ENCODE results near the gene TMEM38B. TPM values are rescaled to one million over a fixed set of nuclear protein-coding genes. Genes with fewer than 3 reads are reported as not detected.
"Not testable (repeated sequence)": the region's sequence is repeated elsewhere in the genome, so short reads cannot be mapped to it uniquely, and the experiment has no call there.

Gene TMEM38B
- total and polyA plus RNA-seq, 2 experiments from 2014 or later = 9.4 to 14.7 TPM

GRCh38 chr9:105742088-105742487 lies 47.7 kb downstream of the TMEM38B start:
- Histone ChIP-seq H3K4me3 (no peak overlapping the region), H3K36me3 (ENCODE audit: insufficient read depth) (no peaks in the 10 kb centered on the region), H2AFZ (no peak overlapping the region), H3K4me2 (no peak overlapping the region), H3K27ac (ENCODE audit: low read depth) (no peak overlapping the region), H3K4me1 (ENCODE audit: insufficient read depth) (no peaks in the 10 kb centered on the region), H4K20me1 (replicated peaks; ENCODE audit: insufficient read depth) (no peaks in the 10 kb centered on the region), H3F3A (replicated peaks; ENCODE audit: low read depth) (no peaks in the 10 kb centered on the region), H3K79me2 (replicated peaks; ENCODE audit: insufficient read depth) (no peaks in the 10 kb centered on the region), H3K27me3 (ENCODE audit: insufficient read depth) (no peaks in the 10 kb centered on the region), H3K9me2 (ENCODE audit: insufficient read depth) (no peaks in the 10 kb centered on the region)
- Mint-ChIP-seq H3K4me3 (no peak overlapping the region), H3K4me1 (no peaks in the 10 kb centered on the region), H3K9me3 (peaks cover 3% of the 10 kb centered on the region; the same call in 1 of the 3 replicates), H3K36me3 (ENCODE audit: low read depth) (peaks cover 2% of the 10 kb centered on the region; the same call in 1 of the 3 replicates), H3K27ac (no peak overlapping the region), H3K27me3 (ENCODE audit: insufficient read depth, low read depth, poor library complexity) (peaks cover 3% of the 10 kb centered on the region)
- no peak for TF ChIP-seq POLR2AphosphoS5 (IDR thresholded peaks at IDR 0.05; ENCODE audit: low read depth)
- no peak for TF ChIP-seq ZNF114 (CRISPR knock-in tag; IDR thresholded peaks at IDR 0.05)
- TF ChIP-seq EZH2phosphoT487 (IDR thresholded peaks at IDR 0.05; ENCODE audit: unreplicated experiment) = no peak
- no peak for TF ChIP-seq NANOG (IDR thresholded peaks at IDR 0.05; ENCODE audit: borderline replicate concordance)
- no peak for ATAC-seq
- DNase-seq (ENCODE audit: low spot score) = no peak

GRCh38 chr9:105747325-105747724 lies 53.0 kb downstream of the TMEM38B start:
- H2AFZ ChIP-seq; H3K4me3 ChIP-seq; H3K27ac ChIP-seq (ENCODE audit: low read depth); H3K27ac Mint-ChIP-seq; H3K27me3 ChIP-seq (ENCODE audit: insufficient read depth); H3K79me2 ChIP-seq (replicated peaks; ENCODE audit: insufficient read depth); H3F3A ChIP-seq (replicated peaks; ENCODE audit: low read depth); H4K20me1 ChIP-seq (replicated peaks; ENCODE audit: insufficient read depth); H3K4me1 ChIP-seq (ENCODE audit: insufficient read depth); H3K27me3 Mint-ChIP-seq (ENCODE audit: insufficient read depth, low read depth, poor library complexity); H3K4me3 Mint-ChIP-seq; H3K4me1 Mint-ChIP-seq; ATAC-seq; H3K4me2 ChIP-seq; H3K36me3 ChIP-seq (ENCODE audit: insufficient read depth); DNase-seq (ENCODE audit: low spot score): not testable (repeated sequence)
- Mint-ChIP-seq H3K36me3 (ENCODE audit: low read depth) (peaks cover 21% of the 10 kb centered on the region), H3K9me3 (peaks cover 14% of the 10 kb centered on the region)
- H3K9me2 ChIP-seq (ENCODE audit: insufficient read depth) = peaks cover 16% of the 10 kb centered on the region; the same call in 1 of the 2 replicates

GRCh38 chr9:105751761-105752160 lies 57.4 kb downstream of the TMEM38B start:
- H3K79me2 ChIP-seq (replicated peaks; ENCODE audit: insufficient read depth) = no peaks in the 10 kb centered on the region
- TF ChIP-seq REST (IDR thresholded peaks at IDR 0.05; ENCODE audit: unreplicated experiment) (no peak), ETS1 (IDR thresholded peaks at IDR 0.05) (no peak), CREB1 (CRISPR knock-in tag; IDR thresholded peaks at IDR 0.05; ENCODE audit: low read depth) (no peak), EZH2phosphoT487 (IDR thresholded peaks at IDR 0.05; ENCODE audit: unreplicated experiment) (no peak), EZH2 (IDR thresholded peaks at IDR 0.05; ENCODE audit: low read depth, unreplicated experiment) (no peak), ZNF114 (CRISPR knock-in tag; IDR thresholded peaks at IDR 0.05) (no peak), ZNF331 (CRISPR knock-in tag; IDR thresholded peaks at IDR 0.05; ENCODE audit: low read depth) (no peak)

More at GRCh38 chr9:105751761-105752160, 57.4 kb downstream of the TMEM38B start:
- Mint-ChIP-seq H3K4me1 (no peaks in the 10 kb centered on the region), H3K9me3 (peaks cover 26% of the 10 kb centered on the region), H3K4me3 (no peak overlapping the region), H3K36me3 (ENCODE audit: low read depth) (peaks cover 39% of the 10 kb centered on the region), H3K27ac (no peak overlapping the region), H3K27me3 (ENCODE audit: insufficient read depth, low read depth, poor library complexity) (no peaks in the 10 kb centered on the region)
- no peaks in the 10 kb centered on the region for H3K27me3 ChIP-seq (ENCODE audit: insufficient read depth)
- H2AFZ ChIP-seq = no peak overlapping the region
- no peaks in the 10 kb centered on the region for H3K4me1 ChIP-seq (ENCODE audit: insufficient read depth)
- H4K20me1 ChIP-seq (replicated peaks; ENCODE audit: insufficient read depth) = no peaks in the 10 kb centered on the region
- no peak overlapping the region for H3K27ac ChIP-seq (ENCODE audit: low read depth)
- H3K36me3 ChIP-seq (ENCODE audit: insufficient read depth) = peaks cover 3% of the 10 kb centered on the region; the same call in 1 of the 2 replicates
- H3K9me2 ChIP-seq (ENCODE audit: insufficient read depth) = peaks cover 22% of the 10 kb centered on the region; the same call in 1 of the 2 replicates
- no peak overlapping the region for H3K4me2 ChIP-seq
- no peak for ATAC-seq
- H3F3A ChIP-seq (replicated peaks; ENCODE audit: low read depth) = no peaks in the 10 kb centered on the region
- no peak overlapping the region for H3K4me3 ChIP-seq
- no peak for DNase-seq (ENCODE audit: low spot score)

Measured in GM23338 (cell line).